ENCODE measurements around the gene MRPL27.
A peak's percentile ranks its signal among the peaks of the same experiment; 100 is the strongest.
"Not testable (repeated sequence)": the region's sequence is repeated elsewhere in the genome, so short reads cannot be mapped to it uniquely, and the experiment has no call there.

The MRPL27 gene

DNA sequence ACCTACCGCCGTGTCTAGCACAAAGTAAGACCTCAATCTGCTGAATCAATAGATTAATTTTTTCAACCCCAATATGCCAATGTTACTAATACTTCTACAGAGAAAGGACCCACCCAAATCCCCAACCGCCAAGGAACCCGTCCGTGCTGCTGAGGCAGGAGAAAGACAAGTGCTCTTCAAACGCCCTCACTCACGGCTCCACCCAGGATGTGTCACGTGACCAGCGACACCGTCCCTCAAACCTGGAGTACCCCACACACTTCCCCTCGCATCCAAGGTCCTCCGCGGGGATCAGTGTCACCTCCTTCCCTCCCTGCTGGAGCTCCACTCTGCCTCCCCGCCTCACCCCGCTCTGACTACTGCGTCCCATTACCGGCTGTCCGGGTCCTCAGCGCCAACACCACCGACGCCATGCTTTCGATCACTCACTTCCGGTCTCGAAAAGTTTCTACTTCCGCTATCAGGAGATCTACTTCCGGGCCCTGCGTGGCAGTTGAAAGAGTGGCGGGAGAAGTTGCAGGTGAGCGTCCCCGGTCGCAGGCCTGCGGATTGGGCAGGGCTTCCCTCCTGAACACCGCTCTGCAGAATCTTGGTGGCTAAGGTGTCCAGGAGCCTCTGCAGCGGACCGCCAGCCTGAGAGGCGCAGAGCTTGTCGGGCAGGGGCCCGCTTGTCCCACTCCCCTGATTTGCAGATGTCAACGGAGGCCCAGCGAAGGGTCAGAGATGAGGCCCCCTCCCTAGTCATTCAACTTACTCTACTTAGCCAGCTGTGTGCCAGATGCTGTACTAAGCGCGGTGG, at the start of gene MRPL27, which contains the start of gene EME1:
Gene MRPL27 (minus strand): TSS at position 427 of the 799 bp plus-strand sequence. CDS start 14 bp downstream, at position 413.
Gene EME1 (plus strand): TSS at position 472 of the 799 bp plus-strand sequence. CDS start 1,980 bp downstream, outside the sequence.
- TF ChIP-seq CTCF (IDR thresholded peaks at IDR 0.05; ENCODE audit: low read depth, low read length): no peak

GRCh38 chr17:50422738-50423137, 49.8 kb upstream of the MRPL27 start:
- TF ChIP-seq CTCF (IDR thresholded peaks at IDR 0.05; ENCODE audit: low read depth, low read length): no peak
- no peak for DNase-seq (ENCODE audit: extremely low read depth, low read depth)

More for the DNA sequence above, at the start of gene MRPL27, which contains the start of gene EME1:
- DNase-seq (ENCODE audit: extremely low read depth, low read depth): peak; percentile 47

DNA sequence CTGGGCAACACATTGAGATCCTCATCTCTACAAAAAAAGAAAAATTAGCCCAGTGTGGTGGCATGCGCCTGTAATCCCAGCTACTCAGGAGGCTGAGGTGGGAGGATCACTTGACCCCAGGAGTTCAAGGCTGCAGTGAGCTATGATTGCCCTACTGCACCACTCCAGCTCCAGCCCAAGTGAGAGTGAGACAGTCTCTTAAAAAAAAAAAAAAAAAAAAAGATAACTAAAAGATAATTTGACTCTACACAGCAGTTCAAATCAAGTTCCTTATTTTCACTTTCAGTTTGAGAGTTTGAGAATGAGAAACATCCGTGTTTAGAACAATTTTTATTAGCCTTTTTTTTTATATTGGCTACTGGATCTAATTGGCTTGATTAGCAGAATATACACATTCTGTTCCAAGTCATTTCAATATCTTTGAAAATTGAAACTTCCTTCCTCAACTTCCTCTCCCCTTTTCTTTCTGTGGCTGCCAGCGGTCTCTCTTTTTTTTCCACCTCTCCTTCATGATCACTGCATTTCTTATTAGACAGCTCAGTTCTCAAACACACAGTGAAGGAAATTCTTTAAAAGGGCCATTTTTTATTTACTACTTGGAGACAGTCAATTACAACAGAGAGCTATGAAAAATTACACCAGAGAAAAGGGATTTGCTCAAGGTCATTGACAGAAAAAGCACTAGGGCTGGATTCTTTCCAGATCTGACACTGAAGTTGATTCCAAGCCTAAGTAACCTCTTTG, 48.5 kb upstream of the MRPL27 start:
- no peak for TF ChIP-seq CTCF (IDR thresholded peaks at IDR 0.05; ENCODE audit: low read depth, low read length)
- no peak for DNase-seq (ENCODE audit: extremely low read depth, low read depth)

GRCh38 chr17:50420419-50421112, 47.6 kb upstream of the MRPL27 start:
- TF ChIP-seq CTCF (IDR thresholded peaks at IDR 0.05; ENCODE audit: low read depth, low read length): no peak
- no peak for DNase-seq (ENCODE audit: extremely low read depth, low read depth)

- DNase-seq (ENCODE audit: extremely low read depth, low read depth): not testable (repeated sequence)
Measured at GRCh38 chr17:50419577-50419976, 46.6 kb upstream of the MRPL27 start.

DNA sequence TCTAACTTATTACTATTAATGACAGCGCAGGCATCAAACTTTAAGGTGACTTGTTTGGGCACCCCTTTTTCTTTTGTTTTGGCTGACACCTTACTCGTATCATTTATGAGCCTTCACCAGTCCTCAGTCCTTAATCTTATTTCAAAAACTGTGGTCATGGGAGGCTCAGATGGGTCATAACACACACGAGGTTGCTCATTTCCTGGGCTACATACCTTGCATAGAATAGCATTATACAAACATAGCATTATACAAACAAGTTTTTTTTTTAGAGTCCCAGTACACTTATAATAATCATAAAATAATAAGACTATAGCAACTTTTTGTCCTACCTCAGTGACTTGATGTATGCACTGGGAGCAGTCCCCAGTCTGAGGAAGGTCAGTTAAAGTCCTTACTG, 41.8 kb upstream of the MRPL27 start:
- TF ChIP-seq CTCF (IDR thresholded peaks at IDR 0.05; ENCODE audit: low read depth, low read length): no peak
- DNase-seq (ENCODE audit: extremely low read depth, low read depth): no peak

DNA sequence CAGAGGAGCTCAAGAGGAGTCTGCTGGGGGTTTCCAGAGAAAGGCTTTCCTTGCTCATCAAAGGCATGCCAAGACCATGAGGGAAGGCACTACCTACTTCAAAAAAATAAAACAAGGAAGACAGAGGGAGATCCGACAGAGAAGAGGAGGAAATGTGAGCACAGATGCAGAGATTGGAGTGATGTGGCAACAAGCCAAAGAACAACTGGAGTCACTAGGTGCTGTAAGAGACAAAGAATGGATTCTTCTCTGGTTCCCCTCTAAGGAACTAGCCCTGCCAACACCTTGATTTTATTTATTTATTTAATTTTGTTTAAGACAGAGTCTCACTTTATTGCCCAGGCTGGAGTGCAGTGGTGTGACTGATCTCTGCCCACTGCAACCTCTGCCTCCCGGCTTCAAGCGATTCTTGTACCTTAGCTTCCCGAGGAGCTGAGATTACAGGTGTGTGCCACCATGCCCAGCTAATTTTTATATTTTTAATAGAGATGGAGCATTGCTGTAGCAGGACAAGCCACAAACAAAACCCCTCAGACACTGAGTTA, 39.3 kb upstream of the MRPL27 start:
- TF ChIP-seq CTCF (IDR thresholded peaks at IDR 0.05; ENCODE audit: low read depth, low read length): no peak
- DNase-seq (ENCODE audit: extremely low read depth, low read depth): no peak
